HG02885 (cell line): ENCODE results near the gene IGF2.

Source experiments
- ATAC-seq: cut with Tn5 transposase; IDR thresholded peaks from one replicate; pipeline ENCODE4 v1.9.1; 2021; ENCODE audit warnings: mild to moderate bottlenecking; ENCODE audit not compliant: unreplicated experiment, poor library complexity

IGF2 gene

GRCh38 chr11:2095542-2095941, 43.6 kb downstream of the IGF2 start:
- no peak for ATAC-seq

- no peak for ATAC-seq
These were observed 44.0 kb downstream of the IGF2 start for GRCh38 chr11:2095198-2095520.

GRCh38 chr11:2094354-2095197, 44.6 kb downstream of the IGF2 start:
- ATAC-seq, result no peak

- no peak for ATAC-seq
These were observed 45.4 kb downstream of the IGF2 start for GRCh38 chr11:2093575-2094353.

- no peak for ATAC-seq
These were observed 46.2 kb downstream of the IGF2 start for GRCh38 chr11:2092956-2093412.

- ATAC-seq, result no peak
These were observed 46.7 kb downstream of the IGF2 start for GRCh38 chr11:2092464-2092910.

GRCh38 chr11:2091786-2092463, 47.3 kb downstream of the IGF2 start:
- ATAC-seq, result no peak

- ATAC-seq, result no peak
These were observed 48.0 kb downstream of the IGF2 start for GRCh38 chr11:2091112-2091746.

- ATAC-seq, result no peak
These were observed 48.7 kb downstream of the IGF2 start for GRCh38 chr11:2090172-2091111.

GRCh38 chr11:2089536-2090165, 49.5 kb downstream of the IGF2 start:
- no peak for ATAC-seq

- no peak for ATAC-seq
These were observed 50.2 kb downstream of the IGF2 start for GRCh38 chr11:2088746-2089535.

- no peak for ATAC-seq
These were observed 50.9 kb downstream of the IGF2 start for GRCh38 chr11:2088284-2088683.

GRCh38 chr11:2086239-2087040, 52.7 kb downstream of the IGF2 start:
- no peak for ATAC-seq

GRCh38 chr11:2085251-2086066, 53.7 kb downstream of the IGF2 start:
- ATAC-seq, result no peak

- ATAC-seq, result no peak
These were observed 54.5 kb downstream of the IGF2 start for GRCh38 chr11:2084721-2085120.
